Fibroblast of lung (primary cell): ENCODE results near the gene FAM193A. TPM values are rescaled to one million over a fixed set of nuclear protein-coding genes. Genes with fewer than 3 reads are reported as not detected.
"Not testable (repeated sequence)": the region's sequence is repeated elsewhere in the genome, so short reads cannot be mapped to it uniquely, and the experiment has no call there.

Experiments used
- DNase-seq, 2 donors: peaks; one replicate each; pipeline versions ENCODE4 v3.0.0 to v3.0.0-alpha.2; 2010; ENCODE audit warnings: low read depth in 2 of 2
- H2AFZ ChIP-seq: 2 replicates; pipeline ENCODE4 v1.5.1; 2012; ENCODE audit warnings: low read length, control low read depth, inconsistent platforms
- H3K27ac ChIP-seq: 2 replicates; pipeline ENCODE4 v1.5.1; 2011; ENCODE audit warnings: low read length, control low read depth; ENCODE audit not compliant: insufficient read depth
- H3K27me3 ChIP-seq: 2 replicates; pipeline ENCODE4 v1.5.1; 2011; ENCODE audit warnings: mild to moderate bottlenecking, low read length; ENCODE audit not compliant: control insufficient read depth, insufficient read depth
- H3K36me3 ChIP-seq: 2 replicates; pipeline ENCODE4 v1.5.1; 2011; ENCODE audit warnings: low read length; ENCODE audit not compliant: control insufficient read depth, insufficient read depth
- H3K4me1 ChIP-seq: 2 replicates; pipeline ENCODE4 v1.5.1; 2011; ENCODE audit warnings: low read length; ENCODE audit not compliant: control insufficient read depth, insufficient read depth; ENCODE audit errors: extremely low read depth
- H3K4me2 ChIP-seq: 2 replicates; pipeline ENCODE4 v1.5.1; 2011; ENCODE audit warnings: low read length, control low read depth; ENCODE audit not compliant: insufficient read depth; ENCODE audit errors: extremely low read depth
- H3K4me3 ChIP-seq, 4 experiments: fragments of 200-600 bp in 1 of 4; sonication (generic) in 1 of 4; replicated peaks in 1 of 4; 2 replicates each; pipeline ENCODE4 v1.5.1; 2011 to 2016; ENCODE audit warnings: low read length in 4 of 4, low read depth in 3 of 4, mild to moderate bottlenecking in 3 of 4, control low read depth in 2 of 4, inconsistent platforms in 1 of 4, mixed read lengths in 1 of 4; ENCODE audit not compliant: insufficient read depth in 1 of 4; ENCODE audit errors: control extremely low read depth in 1 of 4
- H3K79me2 ChIP-seq: 2 replicates; pipeline ENCODE4 v1.5.1; 2012; ENCODE audit warnings: mild to moderate bottlenecking, low read length, inconsistent platforms; ENCODE audit not compliant: control insufficient read depth, insufficient read depth
- H3K9ac ChIP-seq: 2 replicates; pipeline ENCODE4 v1.5.1; 2011; ENCODE audit warnings: mild to moderate bottlenecking, low read length, control low read depth; ENCODE audit not compliant: insufficient read depth
- H3K9me3 ChIP-seq: 2 replicates; pipeline ENCODE4 v1.5.1; 2012; ENCODE audit warnings: low read depth, low read length; ENCODE audit not compliant: control insufficient read depth, insufficient read depth
- H4K20me1 ChIP-seq: 2 replicates; pipeline ENCODE4 v1.5.1; 2011; ENCODE audit warnings: low read length; ENCODE audit not compliant: control insufficient read depth, insufficient read depth; ENCODE audit errors: extremely low read depth
- CTCF ChIP-seq, 2 donors: IDR thresholded peaks in 1 of 2; conservative IDR thresholded peaks in 1 of 2; 1 replicate in 1 of 2; 2 replicates in 1 of 2; pipeline ENCODE4 v1.5.1; 2011 to 2012; ENCODE audit warnings: low read length in 2 of 2, control low read depth in 1 of 2, inconsistent platforms in 1 of 2, low read depth in 1 of 2, mild to moderate bottlenecking in 1 of 2
- EZH2 ChIP-seq: IDR thresholded peaks from 2 replicates; pipeline ENCODE4 v1.5.1; 2012; ENCODE audit warnings: low read length, control low read depth, mild to moderate bottlenecking; ENCODE audit errors: missing control alignments
- polyA plus RNA-seq, 2 donors: library from polyadenylated mRNA; depleted of rRNA in 1 of 2; stranded (reverse) in 1 of 2; unstranded in 1 of 2; fragments of >200 nt; gene quantifications; 2 replicates each; pipeline ENCODE4 v1.2.1, GENCODE V29; 2011 to 2012; ENCODE audit warnings: missing spikeins in 1 of 2
- total RNA-seq: library from RNA; depleted of rRNA; stranded (reverse); fragments of >200 nt; gene quantifications from 2 replicates; pipeline ENCODE4 v1.2.1, GENCODE V29; 2014

The FAM193A gene
- total and polyA plus RNA-seq, 2 donors (not counting 1 experiment from before 2014, with no cell fraction given) = 5.6 to 10.9 TPM

- Histone ChIP-seq H3K36me3 (peaks cover 10% of the 10 kb centered on the region), H3K4me3 (no peak overlapping the region), H3K9ac (no peak overlapping the region), H3K9me3 (no peaks in the 10 kb centered on the region), H3K27me3 (no peaks in the 10 kb centered on the region), H3K79me2 (no peaks in the 10 kb centered on the region), H4K20me1 (no peaks in the 10 kb centered on the region), H3K27ac (no peak overlapping the region), H3K4me2 (no peak overlapping the region), H2AFZ (no peak overlapping the region), H3K4me1 (no peaks in the 10 kb centered on the region)
- TF ChIP-seq CTCF (conservative IDR thresholded peaks at IDR 0.05 in 1 of 2, IDR thresholded peaks at IDR 0.05 in 1 of 2; ENCODE audit: low read depth in 1 of 2, low read length in 2 of 2) (no peak), EZH2 (no peak)
- no peak for DNase-seq
These were observed 99.9 kb downstream of the FAM193A start for GRCh38 chr4:2636331-2636730.

GRCh38 chr4:2636994-2637393 lies 100.5 kb downstream of the FAM193A start:
- not testable (repeated sequence) for H3K9me3 ChIP-seq, H3K36me3 ChIP-seq, H3K4me1 ChIP-seq, H4K20me1 ChIP-seq, H3K27ac ChIP-seq, H3K4me3 ChIP-seq, H2AFZ ChIP-seq, H3K4me2 ChIP-seq, H3K27me3 ChIP-seq, H3K79me2 ChIP-seq, DNase-seq, H3K9ac ChIP-seq

GRCh38 chr4:2637956-2638552 lies 101.6 kb downstream of the FAM193A start:
- no peak overlapping the region for H3K4me3 ChIP-seq
- H3K79me2 ChIP-seq = no peaks in the 10 kb centered on the region
- no peak for TF ChIP-seq EZH2
- TF ChIP-seq CTCF (conservative IDR thresholded peaks at IDR 0.05 in 1 of 2, IDR thresholded peaks at IDR 0.05 in 1 of 2; ENCODE audit: low read depth in 1 of 2, low read length in 2 of 2) = no peak
- peaks cover 12% of the 10 kb centered on the region for H3K36me3 ChIP-seq
- no peak overlapping the region for H3K27ac ChIP-seq
- H2AFZ ChIP-seq = no peak overlapping the region
- no peak overlapping the region for H3K9ac ChIP-seq
- no peaks in the 10 kb centered on the region for H3K27me3 ChIP-seq
- H4K20me1 ChIP-seq = no peaks in the 10 kb centered on the region
- no peaks in the 10 kb centered on the region for H3K4me1 ChIP-seq
- DNase-seq = no peak
- no peak overlapping the region for H3K4me2 ChIP-seq
- H3K9me3 ChIP-seq = no peaks in the 10 kb centered on the region
